PC-9 (cell line): ENCODE results near the gene RIOK3.

ENCODE experiments used
- CTCF ChIP-seq: fragments of 200-600 bp; sonication (generic); conservative IDR thresholded peaks from 2 replicates; pipeline ENCODE4 v1.6.1; 2017; ENCODE audit warnings: mixed run types, antibody characterized with exemption, mild to moderate bottlenecking, moderate library complexity
- EZH2 ChIP-seq: fragments of 200-600 bp; sonication (generic); IDR thresholded peaks from 2 replicates; pipeline ENCODE4 v1.8.0; 2017; ENCODE audit warnings: antibody characterized with exemption, low read depth

DNA sequence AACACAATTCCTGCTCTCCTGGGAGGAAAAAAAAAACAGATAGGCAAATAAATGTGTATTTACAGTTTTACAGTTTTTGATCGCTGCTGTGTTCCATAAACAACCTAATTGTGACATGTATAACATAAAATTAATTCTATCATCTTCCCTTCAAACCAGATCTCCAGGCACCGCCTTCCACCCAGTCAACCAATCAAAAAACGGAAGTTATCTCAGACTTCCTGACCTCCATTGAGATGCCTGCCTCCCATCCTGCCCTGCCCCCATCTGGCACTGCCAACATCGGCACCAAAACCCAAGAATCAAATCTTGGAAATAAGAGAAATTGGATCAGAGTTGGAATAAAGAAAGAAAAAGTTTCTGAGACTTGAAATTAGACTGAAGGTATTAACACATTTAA, 3.1 kb upstream of the RIOK3 start:
- TF ChIP-seq EZH2 (no peak), CTCF (no peak)
